Fibroblast of villous mesenchyme (primary cell): Measurements from ENCODE around the gene DACH1. TPM values are rescaled to one million over a fixed set of nuclear protein-coding genes. Genes with fewer than 3 reads are reported as not detected.

Experiments
- DNase-seq: peaks from one replicate; pipeline ENCODE4 v3.0.0-alpha.2; 2010; ENCODE audit warnings: low read depth
- H3K4me3 ChIP-seq: 2 replicates; pipeline ENCODE4 v1.5.1; 2011; ENCODE audit warnings: low read depth, mild to moderate bottlenecking, low read length
- total RNA-seq: library from RNA; depleted of rRNA; stranded (reverse); fragments of >200 nt; gene quantifications from 2 replicates; pipeline ENCODE4 v1.2.3, GENCODE V29; 2012
- TF ChIP-seq, protein P1 (sequence below): IDR thresholded peaks from 2 replicates; pipeline ENCODE4 v1.5.1; 2012; ENCODE audit warnings: low read depth, mild to moderate bottlenecking, low read length; ENCODE audit not compliant: insufficient read depth

DACH1 gene
- total RNA-seq, 1 donor: 0.43 TPM

DNA sequence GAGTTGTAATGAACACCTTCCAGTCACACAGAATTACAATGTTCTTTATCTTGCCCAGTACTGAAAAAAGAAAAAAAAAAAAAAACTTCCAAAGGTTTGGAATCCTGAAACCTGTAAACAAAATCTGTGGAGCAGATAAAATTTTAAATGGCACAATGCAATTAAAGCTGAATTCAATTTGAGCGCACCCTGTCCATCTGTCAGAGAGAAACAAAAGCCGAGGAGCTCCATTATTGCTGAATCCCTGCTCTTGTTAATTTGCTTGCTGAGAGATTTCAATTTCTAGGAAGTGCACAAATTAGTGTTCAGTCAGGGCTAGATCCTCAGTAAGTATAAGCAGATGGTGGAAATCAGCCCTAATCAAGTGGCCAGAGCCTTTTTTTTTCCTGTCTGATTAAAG is 65.2 kb downstream of the DACH1 start:
- TF ChIP-seq, protein P1, sequence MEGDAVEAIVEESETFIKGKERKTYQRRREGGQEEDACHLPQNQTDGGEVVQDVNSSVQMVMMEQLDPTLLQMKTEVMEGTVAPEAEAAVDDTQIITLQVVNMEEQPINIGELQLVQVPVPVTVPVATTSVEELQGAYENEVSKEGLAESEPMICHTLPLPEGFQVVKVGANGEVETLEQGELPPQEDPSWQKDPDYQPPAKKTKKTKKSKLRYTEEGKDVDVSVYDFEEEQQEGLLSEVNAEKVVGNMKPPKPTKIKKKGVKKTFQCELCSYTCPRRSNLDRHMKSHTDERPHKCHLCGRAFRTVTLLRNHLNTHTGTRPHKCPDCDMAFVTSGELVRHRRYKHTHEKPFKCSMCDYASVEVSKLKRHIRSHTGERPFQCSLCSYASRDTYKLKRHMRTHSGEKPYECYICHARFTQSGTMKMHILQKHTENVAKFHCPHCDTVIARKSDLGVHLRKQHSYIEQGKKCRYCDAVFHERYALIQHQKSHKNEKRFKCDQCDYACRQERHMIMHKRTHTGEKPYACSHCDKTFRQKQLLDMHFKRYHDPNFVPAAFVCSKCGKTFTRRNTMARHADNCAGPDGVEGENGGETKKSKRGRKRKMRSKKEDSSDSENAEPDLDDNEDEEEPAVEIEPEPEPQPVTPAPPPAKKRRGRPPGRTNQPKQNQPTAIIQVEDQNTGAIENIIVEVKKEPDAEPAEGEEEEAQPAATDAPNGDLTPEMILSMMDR: no peak
- DNase-seq: no peak
- no peak overlapping the region for H3K4me3 ChIP-seq

DNA sequence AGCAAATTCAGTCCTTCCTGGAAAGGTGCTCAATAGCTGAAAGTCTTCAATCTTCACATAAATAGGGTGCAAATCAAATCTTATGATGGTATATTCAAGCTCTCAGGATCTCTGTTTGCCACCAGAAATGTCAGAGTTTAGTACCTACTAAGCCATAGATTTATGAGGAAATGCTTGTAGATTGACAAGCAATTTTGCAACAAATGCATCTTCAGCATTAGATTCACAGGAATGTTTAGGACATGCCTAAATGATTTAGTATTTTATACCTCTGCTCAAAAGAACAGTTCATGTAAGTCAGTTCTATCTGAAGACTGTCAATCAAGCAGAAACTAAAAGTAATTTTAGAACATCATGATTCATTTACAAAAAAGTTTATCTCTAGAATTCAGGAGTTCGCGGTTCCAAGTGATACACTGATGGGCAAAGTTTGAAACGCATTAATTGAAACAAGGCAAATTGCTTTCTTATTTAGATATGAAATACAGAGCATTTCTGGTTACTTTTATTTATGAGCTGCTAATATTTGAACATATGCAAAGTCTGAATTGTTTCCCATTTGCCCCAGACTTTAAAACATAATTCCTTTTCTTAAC is 65.7 kb downstream of the DACH1 start:
- no peak for DNase-seq
- H3K4me3 ChIP-seq: no peak overlapping the region
- TF ChIP-seq, protein P1: no peak

DNA sequence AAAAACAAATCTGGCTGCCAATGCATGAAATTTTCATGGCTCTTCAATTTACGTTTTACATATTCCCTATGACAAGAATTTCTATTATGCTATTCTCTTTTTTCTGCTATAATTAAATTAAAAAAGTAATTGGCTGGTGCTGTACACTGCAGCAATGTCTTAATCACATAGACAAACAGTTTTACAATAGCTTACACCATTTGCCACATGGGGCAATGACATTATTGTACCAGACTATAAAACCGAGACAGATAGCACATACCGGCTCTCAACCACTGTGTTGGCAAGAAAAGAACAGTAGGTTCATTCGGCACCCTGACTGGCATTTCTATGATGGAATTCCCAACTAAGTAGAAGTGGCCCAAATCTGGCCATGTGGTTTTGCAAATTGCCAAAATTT is 67.7 kb downstream of the DACH1 start:
- H3K4me3 ChIP-seq: no peak overlapping the region
- no peak for DNase-seq
- TF ChIP-seq, protein P1: no peak

DNA sequence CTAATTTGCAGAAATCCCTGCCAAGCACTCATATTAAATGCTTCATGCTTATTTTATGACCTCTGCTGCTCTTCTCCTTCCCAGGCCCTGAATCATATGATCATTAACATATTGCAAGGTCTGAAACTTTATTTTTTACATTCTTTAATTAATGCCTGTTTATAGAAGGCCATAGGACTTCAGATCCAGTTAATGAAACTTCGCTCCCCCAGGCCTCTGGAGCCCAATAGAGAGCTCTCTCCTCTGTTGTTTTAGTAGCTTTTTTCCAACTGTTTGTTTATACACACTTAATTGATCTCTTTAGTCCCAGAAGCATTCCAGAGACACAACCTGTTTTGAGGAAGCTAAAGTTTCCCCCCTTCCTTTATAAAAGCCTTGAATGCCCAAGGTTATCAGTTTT is 68.3 kb downstream of the DACH1 start:
- no peak overlapping the region for H3K4me3 ChIP-seq
- TF ChIP-seq, protein P1: no peak
- DNase-seq: no peak

DNA sequence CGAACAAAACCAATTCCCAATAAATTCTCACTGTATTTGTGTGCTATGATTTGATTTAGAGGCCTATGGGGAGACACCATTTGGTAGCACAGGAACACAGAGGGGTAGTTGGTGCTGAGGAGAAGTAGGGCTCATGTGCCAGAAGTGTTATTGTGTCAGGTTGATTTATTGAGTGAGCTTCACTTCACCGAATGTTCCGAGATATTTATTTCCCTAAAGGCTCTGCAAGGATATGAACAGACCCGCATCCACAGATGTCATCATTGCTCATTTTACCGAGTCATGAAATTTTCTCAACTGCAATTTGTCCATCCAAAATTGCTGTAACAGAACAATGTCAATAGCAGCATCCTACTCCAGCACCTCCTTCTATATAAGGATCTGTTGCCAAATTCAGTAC is 69.5 kb downstream of the DACH1 start:
- H3K4me3 ChIP-seq: no peak overlapping the region
- peak; percentile 14 for DNase-seq
- TF ChIP-seq, protein P1: no peak

DNA sequence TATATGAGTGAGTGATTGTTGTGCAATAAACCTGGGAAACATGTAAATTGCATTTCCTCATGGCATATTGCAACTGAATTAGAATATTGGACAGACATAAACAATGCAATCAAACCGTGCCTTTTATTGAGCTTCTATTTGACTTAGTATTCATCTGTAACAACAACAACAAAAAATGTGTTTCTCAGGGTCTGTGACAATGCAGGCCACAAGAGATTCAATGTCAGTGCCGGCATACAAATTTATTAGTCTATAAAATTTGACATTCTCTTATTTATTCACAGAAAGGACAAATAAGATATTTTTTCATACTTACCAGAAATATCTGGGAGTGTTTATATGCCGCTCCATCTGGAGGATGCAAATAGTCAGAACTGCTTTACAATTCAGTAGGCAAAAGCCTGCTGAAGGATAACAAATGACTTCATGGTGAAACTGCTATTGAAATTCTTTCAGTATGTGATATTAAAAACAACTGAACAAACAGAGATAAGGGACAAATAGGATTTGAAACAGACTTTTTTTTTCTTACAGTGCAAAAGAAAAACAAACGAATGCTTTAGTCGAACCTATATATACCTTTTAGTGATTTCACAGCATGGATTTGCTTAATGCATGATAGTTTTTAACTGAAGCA is 77.2 kb downstream of the DACH1 start:
- no peak overlapping the region for H3K4me3 ChIP-seq
- TF ChIP-seq, protein P1: no peak
- DNase-seq: peak; percentile 23

DNA sequence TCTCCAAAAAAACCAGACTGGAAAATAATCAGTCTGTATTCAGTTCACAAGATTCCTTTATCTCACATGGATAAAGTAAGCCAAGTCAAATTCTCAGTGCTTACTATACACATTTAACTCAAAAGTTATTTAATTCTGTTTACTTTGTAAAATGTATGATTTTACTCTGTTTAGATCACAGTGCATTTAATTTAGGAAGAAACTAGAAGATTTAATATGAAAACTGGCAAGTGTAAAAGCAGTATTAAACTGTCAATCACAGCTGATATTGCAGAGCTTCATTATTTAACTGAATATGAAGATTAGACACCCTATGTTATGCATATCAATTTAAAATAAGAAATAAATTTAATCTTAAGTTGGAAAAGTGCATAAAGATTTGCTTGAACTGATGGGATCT is 78.0 kb downstream of the DACH1 start:
- H3K4me3 ChIP-seq: no peak overlapping the region
- TF ChIP-seq, protein P1: no peak
- no peak for DNase-seq
